K562 (cell line): Measurements from ENCODE around the gene EEF1A1. TPM values are rescaled to one million over a fixed set of nuclear protein-coding genes. Genes with fewer than 3 reads are reported as not detected.

Source experiments
- DDX20 ChIP-seq: fragments of 450-650 bp; IDR thresholded peaks from 2 replicates; pipeline ENCODE4 v1.6.1; 2016; ENCODE audit warnings: missing genetic modification characterization, low read depth, mild to moderate bottlenecking, missing compliant biosample characterization, moderate library complexity
- E2F8 ChIP-seq: fragments of 450-650 bp; IDR thresholded peaks from 2 replicates; pipeline ENCODE4 v1.7.1; 2018; ENCODE audit warnings: mild to moderate bottlenecking, low read depth; ENCODE audit not compliant: partially characterized antibody
- ERF ChIP-seq: fragments of 450-650 bp; formaldehyde crosslinking; IDR thresholded peaks from 2 replicates; pipeline ENCODE4 v1.4.0; 2020; ENCODE audit warnings: mild to moderate bottlenecking, mixed read lengths
- FOSL1 ChIP-seq: fragments of 200-800 bp; sonication (Bioruptor generic); conservative IDR thresholded peaks from 2 replicates; pipeline ENCODE4 v1.6.1; 2016; ENCODE audit warnings: missing genetic modification characterization, missing compliant biosample characterization
- FOXP1 ChIP-seq: sonication (generic); formaldehyde crosslinking; IDR thresholded peaks from 2 replicates; pipeline ENCODE4 v1.8.0; 2022; ENCODE audit warnings: mild to moderate bottlenecking, missing genetic modification reagents
- HBP1 ChIP-seq: fragments of 450-650 bp; formaldehyde crosslinking; IDR thresholded peaks from 2 replicates; pipeline ENCODE4 v1.4.0; 2022; ENCODE audit warnings: missing genetic modification characterization
- IRF9 ChIP-seq: fragments of 450-650 bp; IDR thresholded peaks from 2 replicates; pipeline ENCODE4 v1.6.1; 2016; ENCODE audit warnings: missing biosample characterization, missing genetic modification characterization
- KAT8 ChIP-seq: fragments of 450-650 bp; IDR thresholded peaks from 2 replicates; pipeline ENCODE4 v1.6.1; 2016; ENCODE audit warnings: low read depth, mild to moderate bottlenecking
- MCM7 ChIP-seq, 2 experiments: fragments of 450-650 bp; IDR thresholded peaks; 2 replicates each; pipeline ENCODE4 v1.6.1; 2016 to 2018
- MED1 ChIP-seq: sonication (generic); formaldehyde crosslinking; IDR thresholded peaks from 2 replicates; pipeline ENCODE4 v1.8.1; 2023; ENCODE audit warnings: missing genetic modification reagents, borderline replicate concordance
- NEUROD1 ChIP-seq: fragments of 150-350 bp; IDR thresholded peaks from 2 replicates; pipeline ENCODE4 v1.6.1; 2014; ENCODE audit warnings: borderline replicate concordance, low read length, low read depth; ENCODE audit not compliant: partially characterized antibody
- RBM34 ChIP-seq: fragments of 200-400 bp; formaldehyde crosslinking; IDR thresholded peaks from 2 replicates; pipeline ENCODE4 v1.6.1; 2018; ENCODE audit warnings: low read length, borderline replicate concordance; ENCODE audit not compliant: insufficient read depth
- RBM39 ChIP-seq: fragments of 200-400 bp; formaldehyde crosslinking; optimal IDR thresholded peaks from 2 replicates; pipeline ENCODE3; 2018; ENCODE audit warnings: low read depth, low read length
- SMAD2 ChIP-seq: fragments of 150-350 bp; IDR thresholded peaks from 2 replicates; pipeline ENCODE4 v1.6.1; 2014; ENCODE audit warnings: low read depth, mild to moderate bottlenecking, low read length
- TAF1 ChIP-seq: IDR thresholded peaks from 2 replicates; pipeline ENCODE4 v1.6.1; 2011; ENCODE audit warnings: mild to moderate bottlenecking, low read length, moderate library complexity; ENCODE audit not compliant: insufficient read depth, control insufficient read depth, severe bottlenecking; ENCODE audit errors: extremely low read depth
- TCF15 ChIP-seq: fragments of 250-450 bp; sonication (Bioruptor Pico); IDR thresholded peaks from 2 replicates; pipeline ENCODE4 v1.8.0; 2022; ENCODE audit warnings: moderate library complexity, mild to moderate bottlenecking, inconsistent platforms
- WHSC1 ChIP-seq: IDR thresholded peaks from one replicate; pipeline ENCODE4 v1.6.1; 2012; ENCODE audit warnings: low read length, control low read depth, inconsistent platforms
- YBX1 ChIP-seq: fragments of 450-650 bp; IDR thresholded peaks from 2 replicates; pipeline ENCODE4 v1.7.1; 2016; ENCODE audit warnings: mild to moderate bottlenecking
- ZC3H4 ChIP-seq: sonication (generic); formaldehyde crosslinking; IDR thresholded peaks from 2 replicates; pipeline ENCODE4 v1.9.0; 2021; ENCODE audit warnings: missing genetic modification reagents, borderline replicate concordance
- ZFP30 ChIP-seq: fragments of 250-450 bp; sonication (Bioruptor Pico); IDR thresholded peaks from 2 replicates; pipeline ENCODE4 v1.8.0; 2022; ENCODE audit warnings: moderate library complexity, mild to moderate bottlenecking, inconsistent platforms, borderline replicate concordance
- ZNF695 ChIP-seq: fragments of 450-650 bp; formaldehyde crosslinking; IDR thresholded peaks from 2 replicates; pipeline ENCODE4 v1.4.0; 2020; ENCODE audit warnings: mild to moderate bottlenecking, moderate library complexity
- ZNF766 ChIP-seq: fragments of 200-800 bp; sonication (Bioruptor generic); conservative IDR thresholded peaks from 2 replicates; pipeline ENCODE4 v1.6.1; 2016; ENCODE audit warnings: missing genetic modification characterization, missing compliant biosample characterization
- polyA plus RNA-seq, 8 experiments: library from polyadenylated mRNA; depleted of rRNA in 4 of 8; stranded (reverse) in 5 of 8; unstranded in 3 of 8; fragments of >200 nt; fragmentation: Nextera tagmentation in 2 of 8; fragmentation: Illumina TruSeq in 1 of 8; extraction: Ambion mirVana in 2 of 8; extraction: Trizol in 1 of 8; gene quantifications; 2 replicates each; pipeline versions ENCODE4 v1.2.1 to v1.2.3, GENCODE V29; 2011 to 2014; ENCODE audit warnings: inconsistent platforms in 1 of 8, missing spikeins in 1 of 8
- total RNA-seq, 7 experiments: library from RNA; depleted of rRNA in 6 of 7; stranded (reverse); fragments of >200 nt in 6 of 7; fragmentation: Illumina TruSeq in 2 of 7; extraction: Trizol in 2 of 7; gene quantifications; 2 replicates each; pipeline versions ENCODE4 v1.2.1 to v1.2.3, GENCODE V29; 2011 to 2021; ENCODE audit warnings: low replicate concordance in 1 of 7

Gene EEF1A1
- total and polyA plus RNA-seq, 9 of the 15 experiments (the other 6 are each of a cell fraction or from before 2014, with no cell fraction given) = 6,453 to 17,323 (median 11,082) TPM

DNA sequence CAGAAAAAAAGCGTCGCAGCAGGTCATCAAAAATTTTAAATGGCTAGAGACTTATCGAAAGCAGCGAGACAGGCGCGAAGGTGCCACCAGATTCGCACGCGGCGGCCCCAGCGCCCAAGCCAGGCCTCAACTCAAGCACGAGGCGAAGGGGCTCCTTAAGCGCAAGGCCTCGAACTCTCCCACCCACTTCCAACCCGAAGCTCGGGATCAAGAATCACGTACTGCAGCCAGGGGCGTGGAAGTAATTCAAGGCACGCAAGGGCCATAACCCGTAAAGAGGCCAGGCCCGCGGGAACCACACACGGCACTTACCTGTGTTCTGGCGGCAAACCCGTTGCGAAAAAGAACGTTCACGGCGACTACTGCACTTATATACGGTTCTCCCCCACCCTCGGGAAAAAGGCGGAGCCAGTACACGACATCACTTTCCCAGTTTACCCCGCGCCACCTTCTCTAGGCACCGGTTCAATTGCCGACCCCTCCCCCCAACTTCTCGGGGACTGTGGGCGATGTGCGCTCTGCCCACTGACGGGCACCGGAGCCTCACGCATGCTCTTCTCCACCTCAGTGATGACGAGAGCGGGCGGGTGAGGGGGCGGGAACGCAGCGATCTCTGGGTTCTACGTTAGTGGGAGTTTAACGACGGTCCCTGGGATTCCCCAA is at the start of gene EEF1A1 (continued):
- TF ChIP-seq RBM34 (no peak), HBP1 (CRISPR knock-in tag) (peak; percentile 52), NEUROD1 (peak; percentile 92), YBX1 (no peak), FOSL1 (0 out of 2 replicates have a peak, but pooled peaks have one; percentile 30), IRF9 (tag) (no peak; the same call in 1 of the 2 replicates), RBM39 (peak; percentile 99), TCF15 (CRISPR knock-in tag) (no peak), E2F8 (no peak), ZNF695 (no peak), ZC3H4 (no peak; the same call in 1 of the 2 replicates), SMAD2 (no peak), ZNF766 (CRISPR knock-in tag) (no peak), ERF (0 out of 2 replicates have a peak, but pooled peaks have one; percentile 10), ZFP30 (CRISPR knock-in tag) (no peak), MCM7 (IDR thresholded peaks at IDR 0.05) (no peak), KAT8 (no peak), FOXP1 (peak; percentile 81), WHSC1 (no peak), MED1 (no peak), TAF1 (peak; percentile 100), DDX20 (no peak)
